Measurements from ENCODE around the gene CCDC148. TPM values are rescaled to one million over a fixed set of nuclear protein-coding genes. Genes with fewer than 3 reads are reported as not detected.

CCDC148 gene
- total and polyA plus RNA-seq, 2 donors (not counting 3 experiments of a cell fraction or from before 2014, with no cell fraction given) = 0.04 to 0.69 TPM

- ChIA-PET POLR2A (no interaction called here), CTCF (no interaction called here)
- no peaks in the 10 kb centered on the region for H3K9me3 ChIP-seq (replicated peaks; ENCODE audit: control insufficient read depth, insufficient read depth, low read length)
- H3K9me1 ChIP-seq (replicated peaks; ENCODE audit: control insufficient read depth, extremely low read depth, insufficient read depth, low read length) = no peaks in the 10 kb centered on the region
- FAIRE-seq (no peak), DNase-seq (ENCODE audit: low read depth, low spot score) (no peak)
- H3K4me1 ChIP-seq (ENCODE audit: control insufficient read depth, extremely low read depth, insufficient read depth, low read length) = no peaks in the 10 kb centered on the region
- TF ChIP-seq MYC (IDR thresholded peaks at IDR 0.05; ENCODE audit: low read depth, low read length) (no peak), EZH2 (IDR thresholded peaks at IDR 0.05; ENCODE audit: borderline replicate concordance, low read depth, low read length, severe bottlenecking) (no peak), CTCF (IDR thresholded peaks at IDR 0.05; ENCODE audit: extremely low read depth in 1 of 2, insufficient read depth in 1 of 2, low read depth in 1 of 2, low read length in 2 of 2) (no peak), POLR2AphosphoS5 (IDR thresholded peaks at IDR 0.05; ENCODE audit: insufficient read depth, low read depth, low read length) (no peak), GATA2 (IDR thresholded peaks at IDR 0.05; ENCODE audit: insufficient read depth, insufficient read length, low read depth, low read length) (no peak), FOS (IDR thresholded peaks at IDR 0.05; ENCODE audit: borderline replicate concordance, insufficient read depth, low read length) (no peak), POLR2A (IDR thresholded peaks at IDR 0.05; ENCODE audit: low read depth, low read length) (no peak), JUN (IDR thresholded peaks at IDR 0.05; ENCODE audit: borderline replicate concordance, insufficient read depth, insufficient read length, low read depth) (no peak), MAX (IDR thresholded peaks at IDR 0.05; ENCODE audit: insufficient read depth, insufficient read length) (no peak)
- no peak overlapping the region for H3K4me2 ChIP-seq (ENCODE audit: insufficient read depth, low read length)
- H3K79me2 ChIP-seq (ENCODE audit: control insufficient read depth, insufficient read depth, low read length) = no peaks in the 10 kb centered on the region
- H3K4me3 ChIP-seq (replicated peaks in 1 of 3; ENCODE audit: insufficient read depth in 1 of 3, low read depth in 1 of 3, low read length in 3 of 3) = no peak overlapping the region
- BruUV-seq (replicated peaks) = no TSS peak
- H4K20me1 ChIP-seq (replicated peaks; ENCODE audit: control insufficient read depth, extremely low read depth, insufficient read depth, low read length) = no peaks in the 10 kb centered on the region
- H3K27me3 ChIP-seq (ENCODE audit: control insufficient read depth in 2 of 2, insufficient read depth in 2 of 2, low read length in 2 of 2) = no peaks in the 10 kb centered on the region
- H3K9ac ChIP-seq (replicated peaks; ENCODE audit: extremely low read depth, insufficient read depth, low read length) = no peak overlapping the region
- H3K27ac ChIP-seq (ENCODE audit: insufficient read depth, low read depth, low read length) = no peak overlapping the region
- dilution Hi-C loops (cut with MboI; ENCODE audit: extremely low pct_ligation_motif_present, low sequenced_read_pairs) = no loop called here
- no peak overlapping the region for H2AFZ ChIP-seq (ENCODE audit: low read depth, low read length)
- intact Hi-C loops (cut with micrococcal nuclease) = no loop called here
- H3K36me3 ChIP-seq (ENCODE audit: control insufficient read depth in 2 of 2, extremely low read depth in 1 of 2, insufficient read depth in 2 of 2, low read length in 2 of 2) = no peaks in the 10 kb centered on the region
Measured at GRCh38 chr2:158131483-158131912, 325.1 kb downstream of the CCDC148 start.

All from endothelial cell of umbilical vein (primary cell).